Measurements from ENCODE around the gene METTL21C. TPM values are rescaled to one million over a fixed set of nuclear protein-coding genes. Genes with fewer than 3 reads are reported as not detected.

Gene METTL21C
- polyA plus RNA-seq, 3 donors, result not detected

DNA sequence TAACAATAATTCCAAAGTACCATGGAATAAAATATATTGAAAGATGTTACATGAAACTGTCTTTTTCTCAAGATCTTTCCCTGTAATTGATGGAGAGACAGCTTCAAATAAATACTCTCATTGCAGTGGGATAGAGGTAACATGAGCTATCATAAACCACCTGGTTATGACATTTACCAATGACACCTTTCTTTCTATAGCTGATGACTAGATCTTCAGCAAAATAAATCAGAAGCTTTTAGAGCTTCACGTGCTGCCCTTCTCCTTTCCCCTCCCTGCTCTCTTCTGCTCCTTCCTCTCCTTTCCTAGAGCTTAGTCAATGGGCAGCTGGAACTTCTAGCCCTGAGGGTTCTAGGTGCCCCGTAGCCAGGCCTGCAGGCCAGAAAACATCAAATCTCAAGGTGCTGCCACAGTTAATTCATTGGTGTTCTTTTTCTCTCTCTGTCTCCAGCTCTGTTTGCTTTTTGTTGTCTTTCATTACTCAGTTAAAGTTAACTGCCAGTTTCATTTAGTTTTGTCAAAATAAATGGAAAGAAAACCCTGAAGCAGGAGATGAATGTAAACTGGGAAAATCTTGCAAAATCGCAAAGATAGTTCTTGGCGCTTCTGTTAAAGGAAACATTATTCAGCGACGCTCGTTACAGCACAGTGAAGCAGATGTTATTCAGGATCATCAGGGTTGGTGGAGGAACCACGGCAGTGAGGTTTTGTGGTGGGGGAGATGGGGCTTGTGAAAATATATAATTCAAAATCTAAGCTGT, 8.3 kb upstream of the METTL21C start:
- peak overlapping the region in 3 of 7 donors; percentile 0 to 76 (median 30) for H3K27ac Mint-ChIP-seq
- intact Hi-C loops (cut with micrococcal nuclease), result no loop called here
- peaks cover 3 to 7% (median 6%) of the 10 kb centered on the region in 7 donors for H3K9me3 Mint-ChIP-seq
- peaks cover 0 to 3% of the 10 kb centered on the region in 2 donors for H3K9me3 ChIP-seq (replicated peaks in 1 of 2; ENCODE audit: control insufficient read depth in 1 of 2, insufficient read depth in 1 of 2, low read length in 2 of 2)
- H3K27ac ChIP-seq (ENCODE audit: low read depth in 1 of 2, low read length in 2 of 2), result no peak overlapping the region
- H3K4me1 Mint-ChIP-seq, result no peaks in the 10 kb centered on the region
- H3K4me2 ChIP-seq (replicated peaks; ENCODE audit: extremely low read depth, low read length, poor library complexity, severe bottlenecking), result no peak overlapping the region
- no peak overlapping the region for H3K9ac ChIP-seq (ENCODE audit: insufficient read depth, low read length, poor library complexity, severe bottlenecking)
- no peaks in the 10 kb centered on the region for H3K27me3 ChIP-seq (ENCODE audit: control insufficient read depth in 2 of 2, insufficient read depth in 2 of 2, low read length in 2 of 2)
- no peaks in the 10 kb centered on the region for H3K4me1 ChIP-seq (ENCODE audit: control insufficient read depth in 1 of 2, insufficient read depth in 2 of 2, low read length in 2 of 2)
- H3K4me3 Mint-ChIP-seq, result no peak overlapping the region
- no peaks in the 10 kb centered on the region for H3K36me3 Mint-ChIP-seq
- no peaks in the 10 kb centered on the region for H3K36me3 ChIP-seq (replicated peaks in 1 of 2; ENCODE audit: control insufficient read depth in 1 of 2, insufficient read depth in 2 of 2, low read length in 2 of 2)
- H2AFZ ChIP-seq (ENCODE audit: insufficient read depth, low read depth, low read length, poor library complexity, severe bottlenecking), result no peak overlapping the region
- peaks cover 0 to 5% (median 3%) of the 10 kb centered on the region in 3 donors for H3K27me3 Mint-ChIP-seq (ENCODE audit: low read depth in 3 of 3)
- H3K79me2 ChIP-seq (ENCODE audit: insufficient read depth, low read length), result no peaks in the 10 kb centered on the region
- TF ChIP-seq, protein P1, sequence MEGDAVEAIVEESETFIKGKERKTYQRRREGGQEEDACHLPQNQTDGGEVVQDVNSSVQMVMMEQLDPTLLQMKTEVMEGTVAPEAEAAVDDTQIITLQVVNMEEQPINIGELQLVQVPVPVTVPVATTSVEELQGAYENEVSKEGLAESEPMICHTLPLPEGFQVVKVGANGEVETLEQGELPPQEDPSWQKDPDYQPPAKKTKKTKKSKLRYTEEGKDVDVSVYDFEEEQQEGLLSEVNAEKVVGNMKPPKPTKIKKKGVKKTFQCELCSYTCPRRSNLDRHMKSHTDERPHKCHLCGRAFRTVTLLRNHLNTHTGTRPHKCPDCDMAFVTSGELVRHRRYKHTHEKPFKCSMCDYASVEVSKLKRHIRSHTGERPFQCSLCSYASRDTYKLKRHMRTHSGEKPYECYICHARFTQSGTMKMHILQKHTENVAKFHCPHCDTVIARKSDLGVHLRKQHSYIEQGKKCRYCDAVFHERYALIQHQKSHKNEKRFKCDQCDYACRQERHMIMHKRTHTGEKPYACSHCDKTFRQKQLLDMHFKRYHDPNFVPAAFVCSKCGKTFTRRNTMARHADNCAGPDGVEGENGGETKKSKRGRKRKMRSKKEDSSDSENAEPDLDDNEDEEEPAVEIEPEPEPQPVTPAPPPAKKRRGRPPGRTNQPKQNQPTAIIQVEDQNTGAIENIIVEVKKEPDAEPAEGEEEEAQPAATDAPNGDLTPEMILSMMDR (IDR thresholded peaks at IDR 0.05), result no peak
- no peak overlapping the region for H3K4me3 ChIP-seq (replicated peaks in 1 of 3; ENCODE audit: low read depth in 2 of 3, low read length in 3 of 3)
- DNase-seq, result no peak
- H4K20me1 ChIP-seq (ENCODE audit: insufficient read depth, low read length), result no peaks in the 10 kb centered on the region
- WGBS (ENCODE audit: insufficient coverage), result 63% methylated on average over 8 of the region's 8 CpGs

DNA sequence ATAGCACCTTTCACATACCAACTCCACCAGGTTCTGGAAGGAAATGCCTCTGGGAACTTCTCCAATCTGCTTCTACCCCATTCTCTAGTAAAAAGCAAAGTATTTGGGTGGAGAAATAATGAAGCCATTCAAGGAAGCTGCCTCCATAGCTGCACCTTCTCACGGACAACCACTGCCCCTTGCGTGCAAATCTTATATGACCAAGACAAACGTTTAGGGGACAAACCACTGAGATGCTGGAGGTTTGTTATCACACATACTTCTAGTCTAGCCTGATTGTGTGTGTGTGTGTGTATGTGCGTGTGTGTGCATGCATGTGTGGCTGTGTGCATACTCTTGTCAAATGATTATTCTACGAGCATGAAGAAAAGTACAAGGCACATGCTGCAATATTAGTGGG, 6.5 kb upstream of the METTL21C start:
- DNase-seq, result no peak
- intact Hi-C loops (cut with micrococcal nuclease), result no loop called here
- Histone ChIP-seq H3K36me3 (replicated peaks in 1 of 2; ENCODE audit: control insufficient read depth in 1 of 2, insufficient read depth in 2 of 2, low read length in 2 of 2) (no peaks in the 10 kb centered on the region), H3K4me3 (replicated peaks in 1 of 3; ENCODE audit: low read depth in 2 of 3, low read length in 3 of 3) (no peak overlapping the region), H3K79me2 (ENCODE audit: insufficient read depth, low read length) (no peaks in the 10 kb centered on the region), H3K9ac (ENCODE audit: insufficient read depth, low read length, poor library complexity, severe bottlenecking) (no peak overlapping the region), H2AFZ (ENCODE audit: insufficient read depth, low read depth, low read length, poor library complexity, severe bottlenecking) (no peak overlapping the region), H3K27ac (ENCODE audit: low read depth in 1 of 2, low read length in 2 of 2) (no peak overlapping the region), H3K27me3 (ENCODE audit: control insufficient read depth in 2 of 2, insufficient read depth in 2 of 2, low read length in 2 of 2) (no peaks in the 10 kb centered on the region), H3K4me2 (replicated peaks; ENCODE audit: extremely low read depth, low read length, poor library complexity, severe bottlenecking) (no peak overlapping the region), H4K20me1 (ENCODE audit: insufficient read depth, low read length) (no peaks in the 10 kb centered on the region), H3K9me3 (replicated peaks in 1 of 2; ENCODE audit: control insufficient read depth in 1 of 2, insufficient read depth in 1 of 2, low read length in 2 of 2) (peaks cover 0 to 3% of the 10 kb centered on the region in 2 donors), H3K4me1 (ENCODE audit: control insufficient read depth in 1 of 2, insufficient read depth in 2 of 2, low read length in 2 of 2) (no peaks in the 10 kb centered on the region)
- Mint-ChIP-seq H3K27me3 (ENCODE audit: low read depth in 3 of 3) (peaks cover 0 to 6% (median 3%) of the 10 kb centered on the region in 3 donors), H3K4me3 (no peak overlapping the region), H3K9me3 (peaks cover 4 to 7% (median 6%) of the 10 kb centered on the region in 7 donors), H3K27ac (no peak overlapping the region), H3K36me3 (no peaks in the 10 kb centered on the region), H3K4me1 (no peaks in the 10 kb centered on the region)
- TF ChIP-seq, protein P1 (IDR thresholded peaks at IDR 0.05), result no peak
- WGBS (ENCODE audit: insufficient coverage), result 90% methylated on average over 2 of the region's 5 CpGs

All from CD14-positive monocyte (primary cell).